Uterus (tissue), 4 donors: ENCODE results near the gene SLC2A2. TPM values are rescaled to one million over a fixed set of nuclear protein-coding genes. Genes with fewer than 3 reads are reported as not detected.

Experiments
- DNase-seq, 2 donors: peaks; one replicate each; pipeline ENCODE4 v3.0.0-alpha.2; 2019 to 2020
- H3K27ac ChIP-seq, 2 donors: fragments of 200-600 bp; sonication (generic); 1 replicate in 1 of 2; 2 replicates in 1 of 2; pipeline ENCODE4 v1.5.1; 2016 to 2018
- H3K27me3 ChIP-seq, 2 donors: fragments of 200-600 bp; sonication (generic); one replicate each; pipeline ENCODE4 v1.5.1; 2018 to 2019; ENCODE audit warnings: control low read depth in 1 of 2
- H3K36me3 ChIP-seq, 2 donors: fragments of 200-600 bp; sonication (generic); one replicate each; pipeline ENCODE4 v1.5.1; 2019; ENCODE audit warnings: control low read depth in 1 of 2
- H3K4me1 ChIP-seq, 2 donors: fragments of 200-600 bp; sonication (generic); one replicate each; pipeline ENCODE4 v1.5.1; 2018 to 2019; ENCODE audit warnings: control low read depth in 1 of 2
- H3K4me3 ChIP-seq, 2 donors: fragments of 200-600 bp; sonication (generic); 1 replicate in 1 of 2; 2 replicates in 1 of 2; pipeline ENCODE4 v1.5.1; 2018 to 2019; ENCODE audit warnings: mild to moderate bottlenecking in 1 of 2
- H3K9me3 ChIP-seq, 2 donors: fragments of 200-600 bp; sonication (generic); one replicate each; pipeline ENCODE4 v1.5.1; 2019; ENCODE audit warnings: control low read depth in 1 of 2
- CTCF ChIP-seq, 4 experiments: fragments of 200-600 bp in 2 of 4; fragments of 450-650 bp in 2 of 4; sonication (generic) in 2 of 4; IDR thresholded peaks; one replicate each; pipeline ENCODE4 v1.5.1; 2016 to 2019; ENCODE audit warnings: antibody characterized with exemption in 4 of 4, mild to moderate bottlenecking in 2 of 4, moderate library complexity in 1 of 4
- POLR2A ChIP-seq, 2 donors: fragments of 450-650 bp; IDR thresholded peaks; one replicate each; pipeline ENCODE4 v1.6.1; 2016; ENCODE audit warnings: antibody characterized with exemption in 2 of 2, mild to moderate bottlenecking in 1 of 2, moderate library complexity in 1 of 2
- intact Hi-C: fragments of 100-400 bp; cut with DNase I; formaldehyde crosslinking; loops from one replicate; pipeline ENCODE4 v1.15.1; 2023; ENCODE audit warnings: low total_unique reads
- total RNA-seq, 4 donors: library from RNA; depleted of rRNA in 3 of 4; stranded (reverse); fragments of >200 nt in 3 of 4; gene quantifications; one replicate each; pipeline versions ENCODE4 v1.1.0 to v1.2.4, GENCODE V29; 2014 to 2023
- donor health status: DM: yes; HTN: yes; CAD: no.

The SLC2A2 gene
- total RNA-seq, 4 donors from 2014 or later: not detected

- peak in 1 of 2 donors; percentile 26 for DNase-seq
- H3K9me3 ChIP-seq: no peaks in the 10 kb centered on the region
- intact Hi-C loops: no loop called here
- H3K27ac ChIP-seq: no peak overlapping the region
- H3K4me3 ChIP-seq: no peak overlapping the region
- no peaks in the 10 kb centered on the region for H3K27me3 ChIP-seq
- TF ChIP-seq CTCF (IDR thresholded peaks at IDR 0.05): no peak
- no peak for TF ChIP-seq POLR2A (IDR thresholded peaks at IDR 0.05)
- H3K4me1 ChIP-seq: no peaks in the 10 kb centered on the region
- H3K36me3 ChIP-seq: peaks cover 0 to 2% of the 10 kb centered on the region in 2 donors
Measured at GRCh38 chr3:170999737-171000242, 26.7 kb downstream of the SLC2A2 start.

GRCh38 chr3:170997961-170998913 lies 28.3 kb downstream of the SLC2A2 start:
- peak overlapping the region in 1 of 2 donors; percentile 18 for H3K27ac ChIP-seq
- no peak overlapping the region for H3K4me3 ChIP-seq
- peak in 1 of 2 donors; percentile 24 for DNase-seq
- peaks cover 0 to 2% of the 10 kb centered on the region in 2 donors for H3K36me3 ChIP-seq
- H3K9me3 ChIP-seq: no peaks in the 10 kb centered on the region
- no peaks in the 10 kb centered on the region for H3K4me1 ChIP-seq
- intact Hi-C loops: no loop called here
- H3K27me3 ChIP-seq: no peaks in the 10 kb centered on the region
- TF ChIP-seq POLR2A (IDR thresholded peaks at IDR 0.05) (no peak), CTCF (IDR thresholded peaks at IDR 0.05) (no peak)

GRCh38 chr3:170992854-170993253 lies 33.7 kb downstream of the SLC2A2 start:
- DNase-seq: no peak
- no peaks in the 10 kb centered on the region for H3K9me3 ChIP-seq
- H3K27ac ChIP-seq: no peak overlapping the region
- TF ChIP-seq CTCF (IDR thresholded peaks at IDR 0.05) (no peak), POLR2A (IDR thresholded peaks at IDR 0.05) (no peak)
- H3K4me3 ChIP-seq: no peak overlapping the region
- intact Hi-C loops: no loop called here
- H3K27me3 ChIP-seq: no peaks in the 10 kb centered on the region
- peaks cover 0 to 2% of the 10 kb centered on the region in 2 donors for H3K36me3 ChIP-seq
- H3K4me1 ChIP-seq: no peaks in the 10 kb centered on the region

GRCh38 chr3:170991664-170992063 lies 34.9 kb downstream of the SLC2A2 start:
- no peaks in the 10 kb centered on the region for H3K36me3 ChIP-seq
- DNase-seq: no peak
- TF ChIP-seq CTCF (IDR thresholded peaks at IDR 0.05) (no peak), POLR2A (IDR thresholded peaks at IDR 0.05) (no peak)
- no peak overlapping the region for H3K4me3 ChIP-seq
- H3K27ac ChIP-seq: no peak overlapping the region
- no peaks in the 10 kb centered on the region for H3K9me3 ChIP-seq
- H3K27me3 ChIP-seq: no peaks in the 10 kb centered on the region
- H3K4me1 ChIP-seq: no peaks in the 10 kb centered on the region
- intact Hi-C loops: no loop called here

- intact Hi-C loops: no loop called here
- TF ChIP-seq POLR2A (IDR thresholded peaks at IDR 0.05) (no peak), CTCF (IDR thresholded peaks at IDR 0.05) (no peak)
- DNase-seq: no peak
Measured at GRCh38 chr3:170989100-170989648, 37.3 kb downstream of the SLC2A2 start.

More at GRCh38 chr3:170989100-170989648, 37.3 kb downstream of the SLC2A2 start:
- Histone ChIP-seq H3K4me3 (no peak overlapping the region), H3K27ac (no peak overlapping the region), H3K9me3 (no peaks in the 10 kb centered on the region), H3K36me3 (no peaks in the 10 kb centered on the region), H3K27me3 (no peaks in the 10 kb centered on the region), H3K4me1 (no peaks in the 10 kb centered on the region)
